ENCODE data around the gene MAN1A1.

Gene MAN1A1

DNA sequence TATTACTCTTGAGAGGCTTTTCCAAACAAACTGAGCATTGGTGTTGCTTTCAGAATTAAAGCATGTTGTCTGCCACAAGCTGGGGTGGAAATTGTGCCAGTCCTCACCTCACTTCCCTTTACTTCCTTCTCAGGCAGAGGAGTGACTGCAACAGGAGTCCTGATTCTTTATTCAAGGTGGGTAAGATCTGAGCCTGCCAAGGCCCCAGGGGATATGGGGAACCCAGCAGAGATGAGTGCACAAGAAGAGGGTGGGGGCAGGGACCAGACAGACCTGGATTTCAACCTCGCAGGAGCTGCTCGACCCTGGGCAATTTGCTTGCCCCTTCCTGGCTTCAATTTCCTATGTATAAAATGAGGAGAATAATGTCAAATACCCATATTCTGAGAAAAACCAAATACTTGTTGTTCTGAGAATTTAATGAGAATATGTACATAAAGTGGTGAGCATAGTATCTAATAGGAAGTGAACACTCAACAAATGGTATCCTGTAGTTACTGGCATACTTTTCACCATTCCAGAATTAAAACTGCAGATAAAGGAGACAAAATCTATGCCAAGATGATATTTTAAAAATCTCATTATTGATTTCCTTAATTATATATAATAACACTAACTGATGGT is 17.8 kb downstream of the MAN1A1 start:
- Histone ChIP-seq H3K27me3 (replicated peaks; ENCODE audit: insufficient read depth, low read length) (no peaks in the 10 kb centered on the region), H3K9ac (ENCODE audit: low read length) (no peak overlapping the region), H3K9me2 (replicated peaks; ENCODE audit: insufficient read depth, low read length) (no peaks in the 10 kb centered on the region), H2AFZ (ENCODE audit: low read length) (no peak overlapping the region), H3K9me3 (replicated peaks; ENCODE audit: insufficient read depth, low read length) (no peaks in the 10 kb centered on the region), H3F3A (ENCODE audit: insufficient read depth, low read length) (0 out of 2 replicates have a peak, but pooled peaks cover 3% of the 10 kb centered on the region), H3K4me3 (ENCODE audit: low read length) (no peak overlapping the region), H3K4me2 (ENCODE audit: low read depth, low read length) (no peak overlapping the region), H4K20me1 (ENCODE audit: insufficient read depth, low read length) (peaks cover 4% of the 10 kb centered on the region; the same call in 1 of the 2 replicates), H3K27ac (ENCODE audit: low read length) (no peak overlapping the region), H3K4me1 (ENCODE audit: low read length) (peaks cover 37% of the 10 kb centered on the region), H3K36me3 (replicated peaks; ENCODE audit: insufficient read depth, low read length) (peaks cover 3% of the 10 kb centered on the region; the same call in 1 of the 2 replicates), H3K79me2 (ENCODE audit: low read length) (peaks cover 98% of the 10 kb centered on the region)
- DNase-seq: no peak
- TF ChIP-seq EZH2phosphoT487 (IDR thresholded peaks at IDR 0.05; ENCODE audit: low read length): no peak

DNA sequence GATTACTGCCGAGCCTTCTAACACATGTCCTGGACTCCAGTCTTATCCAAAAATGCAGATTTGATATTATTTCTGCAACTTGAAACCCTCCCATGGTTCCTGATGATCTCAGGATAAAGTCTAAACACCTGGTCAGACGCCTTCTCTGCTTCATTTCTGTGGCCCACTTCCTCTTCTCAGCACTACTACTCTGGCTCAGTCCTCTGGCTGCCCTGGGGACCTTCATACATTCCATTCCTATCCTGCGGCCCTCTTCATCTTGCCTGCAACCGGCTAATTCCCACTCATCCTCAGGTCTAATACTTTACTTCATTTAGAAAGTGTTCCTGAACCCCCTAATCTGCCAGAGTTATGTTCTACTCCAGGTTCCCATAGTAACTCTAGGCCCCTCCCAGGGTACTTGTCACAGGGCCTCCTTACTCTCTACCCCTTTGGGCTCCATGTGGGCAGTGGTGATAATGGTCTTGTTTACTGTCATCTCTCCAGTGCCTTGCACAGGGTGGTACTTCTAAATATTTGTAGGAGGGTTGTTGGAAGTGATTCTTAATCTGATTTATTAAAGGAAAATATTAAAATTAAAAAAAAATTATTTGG is 18.9 kb downstream of the MAN1A1 start:
- Histone ChIP-seq H3K27ac (ENCODE audit: low read length) (no peak overlapping the region), H3K79me2 (ENCODE audit: low read length) (peaks cover 98% of the 10 kb centered on the region), H3K4me3 (ENCODE audit: low read length) (no peak overlapping the region), H3K36me3 (replicated peaks; ENCODE audit: insufficient read depth, low read length) (0 out of 2 replicates have a peak, but pooled peaks cover 3% of the 10 kb centered on the region), H3K4me1 (ENCODE audit: low read length) (peaks cover 33% of the 10 kb centered on the region), H3K27me3 (replicated peaks; ENCODE audit: insufficient read depth, low read length) (no peaks in the 10 kb centered on the region), H4K20me1 (ENCODE audit: insufficient read depth, low read length) (peaks cover 3% of the 10 kb centered on the region; the same call in 1 of the 2 replicates), H3K9ac (ENCODE audit: low read length) (no peak overlapping the region), H2AFZ (ENCODE audit: low read length) (no peak overlapping the region), H3F3A (ENCODE audit: insufficient read depth, low read length) (0 out of 2 replicates have a peak, but pooled peaks cover 3% of the 10 kb centered on the region), H3K9me3 (replicated peaks; ENCODE audit: insufficient read depth, low read length) (no peaks in the 10 kb centered on the region), H3K4me2 (ENCODE audit: low read depth, low read length) (no peak overlapping the region), H3K9me2 (replicated peaks; ENCODE audit: insufficient read depth, low read length) (no peaks in the 10 kb centered on the region)
- no peak for DNase-seq
- TF ChIP-seq, protein P1, sequence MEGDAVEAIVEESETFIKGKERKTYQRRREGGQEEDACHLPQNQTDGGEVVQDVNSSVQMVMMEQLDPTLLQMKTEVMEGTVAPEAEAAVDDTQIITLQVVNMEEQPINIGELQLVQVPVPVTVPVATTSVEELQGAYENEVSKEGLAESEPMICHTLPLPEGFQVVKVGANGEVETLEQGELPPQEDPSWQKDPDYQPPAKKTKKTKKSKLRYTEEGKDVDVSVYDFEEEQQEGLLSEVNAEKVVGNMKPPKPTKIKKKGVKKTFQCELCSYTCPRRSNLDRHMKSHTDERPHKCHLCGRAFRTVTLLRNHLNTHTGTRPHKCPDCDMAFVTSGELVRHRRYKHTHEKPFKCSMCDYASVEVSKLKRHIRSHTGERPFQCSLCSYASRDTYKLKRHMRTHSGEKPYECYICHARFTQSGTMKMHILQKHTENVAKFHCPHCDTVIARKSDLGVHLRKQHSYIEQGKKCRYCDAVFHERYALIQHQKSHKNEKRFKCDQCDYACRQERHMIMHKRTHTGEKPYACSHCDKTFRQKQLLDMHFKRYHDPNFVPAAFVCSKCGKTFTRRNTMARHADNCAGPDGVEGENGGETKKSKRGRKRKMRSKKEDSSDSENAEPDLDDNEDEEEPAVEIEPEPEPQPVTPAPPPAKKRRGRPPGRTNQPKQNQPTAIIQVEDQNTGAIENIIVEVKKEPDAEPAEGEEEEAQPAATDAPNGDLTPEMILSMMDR (IDR thresholded peaks at IDR 0.05; ENCODE audit: low read length): no peak
- no peak for TF ChIP-seq EZH2 (optimal IDR thresholded peaks at IDR 0.05; ENCODE audit: low read depth, low read length)
- no peak for TF ChIP-seq EZH2phosphoT487 (IDR thresholded peaks at IDR 0.05; ENCODE audit: low read length)

DNA sequence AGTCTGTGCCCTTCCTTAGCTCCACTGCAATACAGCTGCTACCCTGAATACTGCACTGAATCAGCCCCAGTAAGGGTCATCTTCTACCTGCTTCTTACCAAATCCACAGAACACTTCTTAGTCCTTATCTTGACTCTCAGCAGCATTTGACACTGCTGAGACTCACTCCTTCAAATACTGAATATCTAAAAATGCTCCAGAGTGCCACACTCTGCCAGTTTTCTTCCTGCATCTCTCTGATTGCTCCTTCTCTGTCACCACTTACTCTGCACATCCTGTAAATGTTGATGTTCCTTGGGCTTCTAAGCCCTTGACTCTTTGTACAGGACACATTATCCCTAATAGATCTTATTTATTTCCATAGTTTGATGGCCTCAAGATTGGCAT is 19.8 kb downstream of the MAN1A1 start:
- no peak overlapping the region for H3K27ac ChIP-seq (ENCODE audit: low read length)
- H3K79me2 ChIP-seq (ENCODE audit: low read length): peaks cover 98% of the 10 kb centered on the region
- H2AFZ ChIP-seq (ENCODE audit: low read length): no peak overlapping the region
- 0 out of 2 replicates have a peak, but pooled peaks cover 3% of the 10 kb centered on the region for H3K36me3 ChIP-seq (replicated peaks; ENCODE audit: insufficient read depth, low read length)
- H3K4me2 ChIP-seq (ENCODE audit: low read depth, low read length): no peak overlapping the region
- H3F3A ChIP-seq (ENCODE audit: insufficient read depth, low read length): 0 out of 2 replicates have a peak, but pooled peaks cover 3% of the 10 kb centered on the region
- H3K9ac ChIP-seq (ENCODE audit: low read length): no peak overlapping the region
- H4K20me1 ChIP-seq (ENCODE audit: insufficient read depth, low read length): peaks cover 3% of the 10 kb centered on the region; the same call in 1 of the 2 replicates
- no peaks in the 10 kb centered on the region for H3K9me3 ChIP-seq (replicated peaks; ENCODE audit: insufficient read depth, low read length)
- H3K27me3 ChIP-seq (replicated peaks; ENCODE audit: insufficient read depth, low read length): no peaks in the 10 kb centered on the region
- no peak for DNase-seq
- no peak for TF ChIP-seq EZH2 (optimal IDR thresholded peaks at IDR 0.05; ENCODE audit: low read depth, low read length)
- TF ChIP-seq, protein P1 (IDR thresholded peaks at IDR 0.05; ENCODE audit: low read length): no peak
- TF ChIP-seq EZH2phosphoT487 (IDR thresholded peaks at IDR 0.05; ENCODE audit: low read length): no peak
- no peak overlapping the region for H3K4me3 ChIP-seq (ENCODE audit: low read length)
- peaks cover 33% of the 10 kb centered on the region for H3K4me1 ChIP-seq (ENCODE audit: low read length)
- H3K9me2 ChIP-seq (replicated peaks; ENCODE audit: insufficient read depth, low read length): no peaks in the 10 kb centered on the region

Measured in MM.1S (cell line).